Epithelial cell of proximal tubule (primary cell): ENCODE data around the gene INSM2. TPM values are rescaled to one million over a fixed set of nuclear protein-coding genes. Genes with fewer than 3 reads are reported as not detected.

ENCODE experiments used
- DNase-seq: peaks from one replicate; pipeline ENCODE4 v3.0.0-alpha.2; 2011; ENCODE audit warnings: low read depth
- H3K4me3 ChIP-seq: 2 replicates; pipeline ENCODE4 v1.5.1; 2011; ENCODE audit warnings: low read depth, mild to moderate bottlenecking, low read length
- CTCF ChIP-seq: conservative IDR thresholded peaks from 2 replicates; pipeline ENCODE4 v1.5.1; 2012; ENCODE audit warnings: low read depth, mild to moderate bottlenecking, low read length
- total RNA-seq: library from RNA; depleted of rRNA; stranded (reverse); fragments of >200 nt; gene quantifications from 2 replicates; pipeline ENCODE4 v1.2.3, GENCODE V29; 2015

Gene INSM2
- total RNA-seq, 1 donor from 2014 or later: not detected

- no peak for DNase-seq
- no peak for TF ChIP-seq CTCF
- H3K4me3 ChIP-seq: no peak overlapping the region
Observed at GRCh38 chr14:35506927-35507326, 27.0 kb upstream of the INSM2 start.

- TF ChIP-seq CTCF: no peak
- no peak overlapping the region for H3K4me3 ChIP-seq
- no peak for DNase-seq
Observed at GRCh38 chr14:35509846-35510245, 24.1 kb upstream of the INSM2 start.

GRCh38 chr14:35512765-35513164 lies 21.2 kb upstream of the INSM2 start:
- H3K4me3 ChIP-seq: no peak overlapping the region
- TF ChIP-seq CTCF: no peak
- DNase-seq: no peak

GRCh38 chr14:35515916-35516315 lies 18.0 kb upstream of the INSM2 start:
- TF ChIP-seq CTCF: no peak
- DNase-seq: no peak
- no peak overlapping the region for H3K4me3 ChIP-seq

- no peak for DNase-seq
- no peak for TF ChIP-seq CTCF
- no peak overlapping the region for H3K4me3 ChIP-seq
Observed at GRCh38 chr14:35519986-35520385, 14.0 kb upstream of the INSM2 start.

GRCh38 chr14:35525695-35526094 lies 8.3 kb upstream of the INSM2 start:
- no peak for TF ChIP-seq CTCF
- no peak for DNase-seq
- H3K4me3 ChIP-seq: no peak overlapping the region

GRCh38 chr14:35526962-35527361 lies 7.0 kb upstream of the INSM2 start:
- TF ChIP-seq CTCF: no peak
- H3K4me3 ChIP-seq: no peak overlapping the region
- DNase-seq: no peak
